Measurements from ENCODE around the gene ADORA1.

The ADORA1 gene

GRCh38 chr1:203093754-203094410 lies 33.6 kb upstream of the ADORA1 start:
- DNase-seq (ENCODE audit: low spot score): no peak

GRCh38 chr1:203095061-203095690 lies 32.4 kb upstream of the ADORA1 start:
- DNase-seq (ENCODE audit: low spot score): no peak

GRCh38 chr1:203096566-203096965 lies 31.0 kb upstream of the ADORA1 start:
- DNase-seq (ENCODE audit: low spot score): no peak

GRCh38 chr1:203097001-203097400 lies 30.5 kb upstream of the ADORA1 start:
- no peak for DNase-seq (ENCODE audit: low spot score)

GRCh38 chr1:203098445-203098844 lies 29.1 kb upstream of the ADORA1 start:
- no peak for DNase-seq (ENCODE audit: low spot score)

- no peak for DNase-seq (ENCODE audit: low spot score)
These were observed 28.5 kb upstream of the ADORA1 start for GRCh38 chr1:203098914-203099520.

- no peak for DNase-seq (ENCODE audit: low spot score)
These were observed 27.6 kb upstream of the ADORA1 start for GRCh38 chr1:203099805-203100515.

GRCh38 chr1:203100516-203100869 lies 27.0 kb upstream of the ADORA1 start:
- DNase-seq (ENCODE audit: low spot score): no peak

- no peak for DNase-seq (ENCODE audit: low spot score)
These were observed 25.5 kb upstream of the ADORA1 start for GRCh38 chr1:203101813-203102634.

GRCh38 chr1:203103216-203103615 lies 24.3 kb upstream of the ADORA1 start:
- DNase-seq (ENCODE audit: low spot score): no peak

GRCh38 chr1:203103829-203104495 lies 23.6 kb upstream of the ADORA1 start:
- no peak for DNase-seq (ENCODE audit: low spot score)

- DNase-seq (ENCODE audit: low spot score): no peak
These were observed 22.6 kb upstream of the ADORA1 start for GRCh38 chr1:203104789-203105390.

GRCh38 chr1:203112475-203112874 lies 15.1 kb upstream of the ADORA1 start:
- no peak for DNase-seq (ENCODE audit: low spot score)

GRCh38 chr1:203113308-203113707 lies 14.2 kb upstream of the ADORA1 start:
- DNase-seq (ENCODE audit: low spot score): no peak

- no peak for DNase-seq (ENCODE audit: low spot score)
These were observed 13.3 kb upstream of the ADORA1 start for GRCh38 chr1:203114202-203114601.

GRCh38 chr1:203116091-203116820 lies 11.3 kb upstream of the ADORA1 start:
- DNase-seq (ENCODE audit: low spot score): no peak

- peak; percentile 30 for DNase-seq (ENCODE audit: low spot score)
These were observed 9.6 kb upstream of the ADORA1 start for GRCh38 chr1:203117611-203118575.

- no peak for DNase-seq (ENCODE audit: low spot score)
These were observed 7.0 kb upstream of the ADORA1 start for GRCh38 chr1:203120325-203121153.
